NCI-H774 (cell line): ENCODE measurements around the gene CALN1.
"Not testable (repeated sequence)": the region's sequence is repeated elsewhere in the genome, so short reads cannot be mapped to it uniquely, and the experiment has no call there.

Experiments
- DNase-seq: peaks from one replicate; lab custom pipeline; 2025; lab: John Stamatoyannopoulos, UW

The CALN1 gene

GRCh38 chr7:71740174-71740560, 672.0 kb downstream of the CALN1 start:
- no peak for DNase-seq

GRCh38 chr7:71739520-71740173, 672.5 kb downstream of the CALN1 start:
- DNase-seq: no peak

- not testable (repeated sequence) for DNase-seq
These were observed 674.1 kb downstream of the CALN1 start for GRCh38 chr7:71737931-71738540.

GRCh38 chr7:71735961-71736556, 676.1 kb downstream of the CALN1 start:
- peak; percentile 57 for DNase-seq

- DNase-seq: peak; percentile 75
These were observed 678.8 kb downstream of the CALN1 start for GRCh38 chr7:71733107-71733870.

- DNase-seq: no peak
These were observed 680.4 kb downstream of the CALN1 start for GRCh38 chr7:71731740-71732139.
